H9 (cell line): ENCODE results near the gene NRG3. TPM values are rescaled to one million over a fixed set of nuclear protein-coding genes. Genes with fewer than 3 reads are reported as not detected.

ENCODE experiments used
- DNase-seq: peaks from one replicate; pipeline ENCODE4 v3.0.0-alpha.2; 2017
- H2AFZ ChIP-seq: one replicate; pipeline ENCODE4 v1.6.1; 2013; ENCODE audit warnings: mild to moderate bottlenecking, low read length, control low read depth, moderate library complexity
- H2AK5ac ChIP-seq: 2 replicates; pipeline ENCODE4 v1.6.1; 2013; ENCODE audit warnings: low read length, control low read depth, mixed read lengths; ENCODE audit not compliant: insufficient read length
- H2BK120ac ChIP-seq: one replicate; pipeline ENCODE4 v1.6.1; 2013; ENCODE audit warnings: low read depth, mild to moderate bottlenecking, low read length, control low read depth, inconsistent platforms; ENCODE audit not compliant: poor library complexity, severe bottlenecking
- H2BK12ac ChIP-seq: 2 replicates; pipeline ENCODE4 v1.6.1; 2013; ENCODE audit warnings: low read length, control low read depth, mixed read lengths, low read depth; ENCODE audit not compliant: insufficient read length
- H2BK15ac ChIP-seq: 2 replicates; pipeline ENCODE4 v1.6.1; 2013; ENCODE audit warnings: low read depth, low read length, control low read depth
- H2BK20ac ChIP-seq: one replicate; pipeline ENCODE4 v1.6.1; 2013; ENCODE audit warnings: low read depth, mild to moderate bottlenecking, low read length, control low read depth, inconsistent platforms; ENCODE audit not compliant: poor library complexity, severe bottlenecking
- H2BK5ac ChIP-seq: 2 replicates; pipeline ENCODE4 v1.6.1; 2013; ENCODE audit warnings: low read length, control low read depth, mixed read lengths; ENCODE audit not compliant: insufficient read length
- H3K14ac ChIP-seq: 2 replicates; pipeline ENCODE4 v1.6.1; 2013; ENCODE audit warnings: low read length, control low read depth; ENCODE audit not compliant: insufficient read depth
- H3K18ac ChIP-seq: 2 replicates; pipeline ENCODE4 v1.6.1; 2013; ENCODE audit warnings: low read depth, mild to moderate bottlenecking, mixed read lengths, low read length, control low read depth; ENCODE audit not compliant: insufficient read length
- H3K23ac ChIP-seq: 2 replicates; pipeline ENCODE4 v1.6.1; 2013; ENCODE audit warnings: low read length, control low read depth, mixed read lengths, low read depth; ENCODE audit not compliant: insufficient read length
- H3K23me2 ChIP-seq: 2 replicates; pipeline ENCODE4 v1.6.1; 2013; ENCODE audit warnings: low read depth, mild to moderate bottlenecking, mixed read lengths, low read length, control low read depth; ENCODE audit not compliant: insufficient read length, poor library complexity, severe bottlenecking
- H3K27ac ChIP-seq: 2 replicates; pipeline ENCODE4 v1.5.1; 2013; ENCODE audit warnings: low read length, control low read depth, mixed read lengths, low read depth; ENCODE audit not compliant: insufficient read length
- H3K27me3 ChIP-seq: 2 replicates; pipeline ENCODE4 v1.6.1; 2013; ENCODE audit warnings: low read length, control low read depth, inconsistent platforms; ENCODE audit not compliant: insufficient read depth
- H3K4ac ChIP-seq: 2 replicates; pipeline ENCODE4 v1.6.1; 2013; ENCODE audit warnings: low read depth, mild to moderate bottlenecking, control low read depth, inconsistent platforms, low read length, moderate library complexity
- H3K4me1 ChIP-seq: 2 replicates; pipeline ENCODE4 v1.6.1; 2013; ENCODE audit warnings: low read length, control low read depth, inconsistent platforms; ENCODE audit not compliant: insufficient read depth
- H3K4me2 ChIP-seq: 2 replicates; pipeline ENCODE4 v1.6.1; 2013; ENCODE audit warnings: low read length, control low read depth, mixed read lengths; ENCODE audit not compliant: insufficient read length, insufficient read depth
- H3K56ac ChIP-seq: 2 replicates; pipeline ENCODE4 v1.6.1; 2013; ENCODE audit warnings: low read depth, mild to moderate bottlenecking, mixed read lengths, low read length, control low read depth; ENCODE audit not compliant: insufficient read length
- H3K79me1 ChIP-seq: 2 replicates; pipeline ENCODE4 v1.6.1; 2013; ENCODE audit warnings: low read depth, mild to moderate bottlenecking, moderate library complexity, low read length, control low read depth, inconsistent platforms; ENCODE audit not compliant: insufficient read depth, poor library complexity, severe bottlenecking
- H3K79me2 ChIP-seq: 2 replicates; pipeline ENCODE4 v1.6.1; 2013; ENCODE audit warnings: low read length, control low read depth, inconsistent platforms; ENCODE audit not compliant: insufficient read depth
- H3K9ac ChIP-seq: 2 replicates; pipeline ENCODE4 v1.6.1; 2013; ENCODE audit warnings: low read length, control low read depth, mixed read lengths; ENCODE audit not compliant: insufficient read length; ENCODE audit errors: extremely low read depth
- H3K9me3 ChIP-seq: one replicate; pipeline ENCODE4 v1.6.1; 2013; ENCODE audit warnings: low read depth, low read length, inconsistent platforms; ENCODE audit not compliant: control insufficient read depth
- H3T11ph ChIP-seq: one replicate; pipeline ENCODE4 v1.6.1; 2013; ENCODE audit warnings: mild to moderate bottlenecking, low read length, control low read depth, inconsistent platforms
- H4K20me1 ChIP-seq: one replicate; pipeline ENCODE4 v1.6.1; 2013; ENCODE audit not compliant: control insufficient read depth, insufficient read length, insufficient read depth
- H4K5ac ChIP-seq: 2 replicates; pipeline ENCODE4 v1.6.1; 2013; ENCODE audit warnings: low read depth, mild to moderate bottlenecking, mixed read lengths, low read length, control low read depth; ENCODE audit not compliant: insufficient read length
- H4K8ac ChIP-seq: replicated peaks from 2 replicates; pipeline ENCODE4 v1.6.1; 2013; ENCODE audit warnings: low read length, control low read depth, mixed read lengths, low read depth; ENCODE audit not compliant: insufficient read length
- H4K91ac ChIP-seq: 2 replicates; pipeline ENCODE4 v1.6.1; 2013; ENCODE audit warnings: low read depth, mild to moderate bottlenecking, moderate library complexity, mixed read lengths, low read length, control low read depth; ENCODE audit not compliant: insufficient read length
- H3K27ac Mint-ChIP-seq, 3 experiments: 2 replicates in 2 of 3; 3 replicates in 1 of 3; pipeline ENCODE4 v1.8.0; 2020 to 2021; ENCODE audit warnings: mixed read lengths in 3 of 3, mild to moderate bottlenecking in 1 of 3, moderate library complexity in 1 of 3
- H3K27me3 Mint-ChIP-seq: 2 replicates; pipeline ENCODE4 v1.8.0; 2021; ENCODE audit warnings: low read depth, mild to moderate bottlenecking, moderate library complexity, mixed read lengths
- H3K36me3 Mint-ChIP-seq, 3 experiments: 2 replicates in 2 of 3; 3 replicates in 1 of 3; pipeline ENCODE4 v1.8.0; 2020 to 2021; ENCODE audit warnings: low read depth in 3 of 3, mixed read lengths in 3 of 3; ENCODE audit not compliant: insufficient read depth in 1 of 3
- H3K4me1 Mint-ChIP-seq, 2 experiments: 2 replicates each; pipeline ENCODE4 v1.8.0; 2020; ENCODE audit warnings: mixed read lengths in 2 of 2
- H3K4me3 Mint-ChIP-seq, 2 experiments: 2 replicates in 1 of 2; 3 replicates in 1 of 2; pipeline ENCODE4 v1.8.0; 2020 to 2021; ENCODE audit warnings: mild to moderate bottlenecking in 2 of 2, mixed read lengths in 2 of 2, moderate library complexity in 1 of 2
- H3K9me3 Mint-ChIP-seq, 2 experiments: 2 replicates in 1 of 2; 3 replicates in 1 of 2; pipeline ENCODE4 v1.8.0; 2020; ENCODE audit warnings: mild to moderate bottlenecking in 2 of 2, mixed read lengths in 2 of 2, moderate library complexity in 1 of 2
- CTCF ChIP-seq: fragments of 200-600 bp; sonication (generic); conservative IDR thresholded peaks from 3 replicates; pipeline ENCODE4 v1.8.0; 2021; ENCODE audit warnings: antibody characterized with exemption, mild to moderate bottlenecking
- WGBS: extraction: QIAGEN DNeasy Blood & Tissue Kit; methylation state at CpG from one replicate; pipeline ENCODE4 v1.1.7; 2013; ENCODE audit warnings: missing lambda C conversion rate, low lambda C conversion rate, mixed read lengths; ENCODE audit not compliant: insufficient read length; ENCODE audit errors: extremely low coverage; 5-methylcytosine and 5-hydroxymethylcytosine counted together
- total RNA-seq: library from RNA; stranded (reverse); gene quantifications from 2 replicates; pipeline ENCODE4 v1.2.1, GENCODE V29; 2021

The NRG3 gene
- total RNA-seq, 1 experiment from 2014 or later: 1.6 TPM

GRCh38 chr10:82554381-82554780 is 679.4 kb downstream of the NRG3 start:
- H3K4me3 Mint-ChIP-seq: no peak overlapping the region
- no peaks in the 10 kb centered on the region for H3K79me1 ChIP-seq
- H3K27me3 ChIP-seq: no peaks in the 10 kb centered on the region
- H2BK120ac ChIP-seq: no peak overlapping the region
- no peaks in the 10 kb centered on the region for H4K20me1 ChIP-seq
- H3K9me3 ChIP-seq: no peaks in the 10 kb centered on the region
- no peaks in the 10 kb centered on the region; a peak in 1 of 7 replicates for H3K36me3 Mint-ChIP-seq
- no peaks in the 10 kb centered on the region for H3K23me2 ChIP-seq
- no peaks in the 10 kb centered on the region for H3K4me1 Mint-ChIP-seq
- H2BK5ac ChIP-seq: no peak overlapping the region
- WGBS: no CpG with 5 or more reads among the region's 3 CpGs
- no peak overlapping the region for H3K4me2 ChIP-seq
- H2BK12ac ChIP-seq: no peak overlapping the region
- no peak overlapping the region for H3K9ac ChIP-seq
- DNase-seq: no peak
- H3K27ac Mint-ChIP-seq: no peak overlapping the region
- H3K27me3 Mint-ChIP-seq: no peaks in the 10 kb centered on the region
- no peak overlapping the region for H3K4ac ChIP-seq
- no peaks in the 10 kb centered on the region for H3K79me2 ChIP-seq
- no peak overlapping the region for H2AK5ac ChIP-seq
- H3T11ph ChIP-seq: no peak overlapping the region
- no peak overlapping the region for H3K18ac ChIP-seq
- H4K8ac ChIP-seq: no peak overlapping the region
- H3K14ac ChIP-seq: no peak overlapping the region
- H4K91ac ChIP-seq: no peak overlapping the region
- H4K5ac ChIP-seq: no peak overlapping the region
- no peak for TF ChIP-seq CTCF
- no peak overlapping the region for H2BK20ac ChIP-seq
- H3K9me3 Mint-ChIP-seq: no peaks in the 10 kb centered on the region
- no peak overlapping the region for H3K27ac ChIP-seq
- no peak overlapping the region for H3K23ac ChIP-seq
- H2BK15ac ChIP-seq: no peak overlapping the region
- no peaks in the 10 kb centered on the region for H3K4me1 ChIP-seq
- no peak overlapping the region for H2AFZ ChIP-seq
- H3K56ac ChIP-seq: no peak overlapping the region
